GM21367 (cell line): Measurements from ENCODE around the gene ATP13A5.
A peak's percentile ranks its signal among the peaks of the same experiment; 100 is the strongest.

ENCODE experiments used
- ATAC-seq: cut with Tn5 transposase; IDR thresholded peaks from one replicate; pipeline ENCODE4 v1.9.1; 2021; ENCODE audit not compliant: unreplicated experiment

ATP13A5 gene

DNA sequence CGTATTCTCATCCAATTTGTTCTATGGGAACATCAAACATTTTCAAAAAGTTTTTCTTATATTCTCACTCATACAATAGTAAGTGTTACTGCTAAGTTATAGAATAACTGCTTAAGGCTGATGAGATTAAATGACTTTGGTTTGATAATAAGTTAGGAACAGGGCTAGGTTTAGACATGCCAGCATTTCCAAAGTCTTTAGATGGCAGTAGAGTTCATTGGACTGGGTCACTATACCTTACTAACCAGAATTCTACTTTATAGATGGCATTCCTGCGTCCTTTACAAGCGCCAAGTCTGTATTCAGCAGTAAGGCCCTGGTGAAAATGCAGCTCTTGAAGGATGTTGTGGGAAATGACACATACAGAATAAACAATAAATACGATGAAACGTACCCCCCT lies 115.8 kb downstream of the ATP13A5 start:
- no peak for ATAC-seq

GRCh38 chr3:193261970-193262369 lies 116.6 kb downstream of the ATP13A5 start:
- no peak for ATAC-seq

DNA sequence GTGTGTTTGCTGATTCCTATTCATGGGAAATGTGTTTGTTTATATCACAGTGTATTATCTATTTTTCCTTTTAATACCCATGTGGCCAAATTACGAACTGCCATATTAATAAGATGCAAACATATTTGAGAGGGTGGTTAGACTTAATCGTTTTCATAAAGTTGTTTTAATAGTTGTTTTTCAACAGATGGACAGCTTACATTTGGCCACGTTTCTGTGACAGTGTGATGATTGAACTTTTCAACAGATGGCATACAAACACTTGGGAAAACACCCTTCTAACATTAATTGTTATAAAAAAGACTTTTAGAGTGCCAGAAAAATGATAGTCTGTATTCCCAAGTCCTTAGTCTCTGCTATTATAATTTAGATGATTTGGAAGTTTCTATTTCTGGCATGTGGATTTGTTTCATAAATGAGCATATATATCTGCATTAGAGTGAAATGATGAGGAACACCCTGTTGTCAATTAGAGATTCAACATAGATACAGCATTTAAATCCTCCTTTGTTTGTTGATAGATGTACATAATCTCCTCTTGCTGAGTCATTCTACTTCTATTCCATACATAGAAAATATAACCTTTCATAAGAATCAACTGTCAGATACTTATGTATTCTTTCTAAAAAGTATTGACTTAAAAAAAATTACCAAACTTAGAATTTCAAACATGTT lies 124.4 kb downstream of the ATP13A5 start:
- ATAC-seq = no peak

DNA sequence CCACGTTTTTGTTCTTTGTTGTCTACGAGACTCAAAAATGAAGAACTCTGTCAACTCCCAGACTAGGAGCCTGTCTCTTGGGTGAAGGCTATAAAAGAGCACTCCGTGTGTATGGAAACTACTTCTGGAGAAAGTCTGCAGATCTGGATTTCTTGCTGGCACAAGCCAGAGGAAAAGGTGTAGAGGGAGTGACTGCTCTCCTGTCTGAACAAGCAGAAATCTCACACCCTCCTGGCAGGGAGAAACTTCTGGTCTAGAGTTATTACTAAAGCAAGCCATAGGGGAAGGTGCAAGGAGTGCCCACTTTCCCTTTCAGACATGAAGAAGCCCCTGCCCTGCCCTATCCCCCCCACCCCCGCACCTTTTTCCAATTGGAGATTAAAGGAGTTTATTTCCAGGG lies 128.1 kb downstream of the ATP13A5 start:
- no peak for ATAC-seq

DNA sequence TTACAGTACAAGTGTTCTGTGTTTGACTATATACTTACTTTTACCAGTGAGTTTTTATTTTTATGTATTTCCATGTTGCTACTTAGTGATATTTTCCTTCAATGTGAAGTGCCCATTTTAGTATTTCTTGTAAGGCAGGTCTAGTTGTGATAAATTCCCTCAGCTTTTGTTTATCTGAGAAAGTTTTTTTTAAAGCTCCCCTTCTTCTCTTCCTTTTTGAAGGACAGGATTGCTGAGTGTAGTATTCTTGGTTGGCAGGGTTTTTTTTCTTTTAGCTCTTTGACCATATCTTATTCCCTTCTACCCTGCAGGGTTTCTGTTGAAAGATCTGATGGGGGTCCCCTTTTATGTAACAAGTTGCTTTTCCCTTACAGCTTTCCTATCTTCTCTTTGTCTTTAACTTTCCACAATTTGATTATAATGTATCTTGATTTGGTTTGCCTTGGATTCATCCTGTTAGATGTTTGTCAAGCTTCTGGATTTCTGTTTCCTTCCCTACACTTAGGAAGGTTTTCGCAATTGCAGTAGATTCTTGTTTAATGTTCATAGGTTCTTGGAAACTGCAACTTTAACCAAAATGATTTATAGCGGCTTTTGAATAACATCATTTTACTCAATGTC lies 129.6 kb downstream of the ATP13A5 start:
- no peak for ATAC-seq

- ATAC-seq = no peak
These were observed 135.0 kb downstream of the ATP13A5 start for GRCh38 chr3:193243571-193243970.

GRCh38 chr3:193241716-193242115 lies 136.8 kb downstream of the ATP13A5 start:
- ATAC-seq = no peak

DNA sequence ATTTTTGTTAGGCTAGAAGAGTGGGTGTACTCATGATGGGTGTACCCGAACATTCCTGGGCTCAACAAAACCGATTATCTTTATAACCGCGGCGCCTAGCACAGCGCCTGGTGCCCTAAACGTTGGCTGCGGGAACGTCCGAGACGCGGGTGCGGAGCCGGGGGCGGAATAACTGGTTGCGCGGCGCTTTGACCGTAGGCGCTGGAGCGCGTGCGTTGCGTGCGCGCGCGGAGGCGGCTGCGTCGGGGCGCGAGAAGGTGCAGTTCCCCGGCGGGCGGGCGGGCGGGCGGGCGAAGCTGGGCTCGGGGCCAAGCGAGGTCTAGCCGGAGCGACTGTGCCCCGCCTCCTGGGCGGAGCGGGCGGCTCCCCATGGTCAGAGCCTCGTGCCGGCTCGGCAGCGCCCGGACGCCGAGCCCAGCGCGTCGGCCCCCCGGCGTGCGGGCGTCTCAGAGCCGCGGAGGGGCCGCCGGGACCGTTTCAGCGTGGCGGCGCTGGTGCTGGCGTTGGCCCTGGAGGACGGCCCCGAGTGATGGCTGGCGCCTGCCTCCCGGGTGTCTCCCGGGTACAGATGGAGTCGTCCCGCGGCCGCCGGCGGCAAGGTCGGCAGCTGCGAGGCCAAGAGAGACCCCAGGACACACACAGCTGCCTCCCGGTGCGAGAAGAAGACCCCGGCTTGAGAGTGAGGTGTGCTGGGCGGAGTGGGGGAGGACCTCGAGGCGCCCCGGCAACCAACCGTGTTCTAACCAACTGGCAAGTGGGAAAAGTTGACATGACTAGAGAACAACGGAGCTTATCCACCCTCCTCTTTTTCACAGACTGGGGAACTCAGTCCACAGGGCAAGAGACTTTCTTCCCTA lies 137.5 kb downstream of the ATP13A5 start, which contains the start of gene PLAAT1:
PLAAT1 (plus strand) TSS at position 373 of the 857 bp plus-strand sequence. CDS start 14,429 bp downstream, outside the sequence.
- peak; percentile 74 for ATAC-seq

DNA sequence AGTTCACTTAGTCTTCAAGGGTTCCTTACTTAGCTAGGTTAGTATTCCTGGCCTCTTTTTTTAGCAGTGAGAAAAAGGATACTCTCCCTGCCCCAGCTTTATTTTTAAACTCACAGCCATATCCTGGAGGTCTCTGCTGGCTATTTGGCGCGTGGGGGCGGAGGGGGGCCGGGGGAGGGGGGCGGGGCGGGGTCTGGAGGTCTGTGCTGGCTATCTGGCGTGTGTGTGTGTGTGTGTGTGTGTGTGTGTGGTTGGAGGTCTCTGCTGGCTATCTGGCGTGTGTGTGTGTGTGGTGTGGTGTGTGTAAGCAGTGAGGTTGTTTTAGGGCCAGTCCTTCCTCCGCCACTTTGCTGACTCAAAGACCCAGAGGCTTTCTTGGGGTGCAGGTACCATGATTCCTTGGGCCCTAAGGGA lies 138.1 kb downstream of the ATP13A5 start:
- ATAC-seq = no peak

GRCh38 chr3:193237030-193237429 lies 141.5 kb downstream of the ATP13A5 start:
- no peak for ATAC-seq

- ATAC-seq = no peak
These were observed 142.0 kb downstream of the ATP13A5 start for GRCh38 chr3:193236599-193236998.

DNA sequence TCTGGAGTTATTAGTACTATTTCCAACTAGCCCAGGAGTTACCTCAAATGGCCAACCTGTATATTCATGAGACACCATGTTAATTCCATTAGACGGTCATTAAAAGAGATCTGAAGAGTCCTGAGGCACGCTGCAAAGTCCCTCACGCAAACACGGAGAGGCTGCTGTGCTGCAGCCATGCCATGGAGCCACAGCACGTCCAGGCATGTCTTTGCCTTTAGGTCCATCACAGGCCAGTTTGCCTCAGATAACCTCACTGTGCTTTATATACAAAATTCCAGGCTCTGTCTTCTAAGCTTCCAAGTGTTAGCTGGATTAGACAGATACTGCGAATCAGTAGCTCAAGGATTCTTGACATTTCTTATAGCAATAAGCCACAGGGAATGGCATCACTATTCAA lies 147.4 kb downstream of the ATP13A5 start:
- no peak for ATAC-seq

DNA sequence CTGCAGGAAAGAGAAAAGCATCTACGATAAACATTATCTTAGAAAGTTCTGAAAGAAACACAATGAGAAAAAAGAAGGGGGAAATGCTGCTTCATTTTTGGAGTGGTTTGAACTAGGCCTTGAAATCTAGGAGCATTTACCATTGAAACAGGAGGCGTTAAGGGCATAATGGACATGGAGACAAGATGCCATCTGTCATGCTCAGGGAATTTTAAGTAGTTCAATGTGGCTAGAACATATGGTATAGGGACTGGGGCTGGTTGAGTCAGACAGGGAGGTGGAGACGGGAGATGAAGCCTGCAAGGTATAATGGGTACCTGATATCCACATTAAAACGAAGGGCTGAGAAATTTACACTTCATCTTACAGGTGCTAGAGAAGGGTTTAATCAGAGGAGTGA lies 147.9 kb downstream of the ATP13A5 start:
- no peak for ATAC-seq

GRCh38 chr3:193229851-193230420 lies 148.6 kb downstream of the ATP13A5 start:
- ATAC-seq = no peak

GRCh38 chr3:193228206-193228605 lies 150.3 kb downstream of the ATP13A5 start:
- no peak for ATAC-seq

DNA sequence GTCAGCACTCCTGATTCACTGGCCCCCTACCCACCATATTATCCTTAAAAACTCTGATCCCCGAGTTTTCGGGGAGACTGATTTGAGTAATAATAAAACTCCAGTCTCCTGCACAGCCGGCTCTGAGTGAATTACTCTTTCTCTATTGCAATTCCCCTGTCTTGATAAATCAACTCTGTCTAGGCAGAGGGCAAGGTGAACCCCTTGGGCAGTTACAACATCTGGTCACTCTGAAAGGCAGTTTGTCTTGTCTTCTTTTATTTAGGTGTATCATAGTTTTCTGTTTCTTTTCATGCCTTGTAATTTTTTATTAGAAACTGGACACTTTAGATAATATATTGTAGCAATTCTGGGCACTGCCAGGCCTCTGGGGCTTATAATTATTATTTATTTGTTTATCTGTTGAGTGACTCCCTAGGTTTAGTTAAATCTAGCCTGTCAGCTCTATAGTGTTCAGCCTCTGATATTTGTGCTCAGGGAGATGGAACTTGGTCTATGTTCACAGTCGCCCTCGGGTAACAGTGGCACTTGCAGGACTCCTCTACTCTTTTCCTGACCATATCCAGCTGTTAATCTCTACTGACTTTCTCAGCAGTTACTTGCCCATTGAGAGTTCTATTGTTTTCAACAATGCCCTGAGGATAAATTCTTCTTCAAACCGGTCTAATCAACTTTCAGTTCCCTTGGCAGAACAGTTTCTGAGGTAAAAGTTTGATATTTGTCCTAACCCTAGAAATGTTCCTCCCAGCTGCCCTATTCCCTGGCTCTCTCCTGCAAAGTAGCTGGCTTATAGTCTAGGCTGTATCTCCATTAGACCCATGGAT lies 153.0 kb downstream of the ATP13A5 start:
- no peak for ATAC-seq
